NCI-H1105 treated with DMSO at 0.1 percent for 48 hours (cell line): ENCODE data around the gene SLC26A8.
"Not testable (repeated sequence)": the region's sequence is repeated elsewhere in the genome, so short reads cannot be mapped to it uniquely, and the experiment has no call there.

ENCODE experiments used
- DNase-seq: peaks from one replicate; lab custom pipeline; 2025; lab: John Stamatoyannopoulos, UW

The SLC26A8 gene

GRCh38 chr6:36050947-36051710 lies 26.7 kb upstream of the SLC26A8 start:
- no peak for DNase-seq

DNA sequence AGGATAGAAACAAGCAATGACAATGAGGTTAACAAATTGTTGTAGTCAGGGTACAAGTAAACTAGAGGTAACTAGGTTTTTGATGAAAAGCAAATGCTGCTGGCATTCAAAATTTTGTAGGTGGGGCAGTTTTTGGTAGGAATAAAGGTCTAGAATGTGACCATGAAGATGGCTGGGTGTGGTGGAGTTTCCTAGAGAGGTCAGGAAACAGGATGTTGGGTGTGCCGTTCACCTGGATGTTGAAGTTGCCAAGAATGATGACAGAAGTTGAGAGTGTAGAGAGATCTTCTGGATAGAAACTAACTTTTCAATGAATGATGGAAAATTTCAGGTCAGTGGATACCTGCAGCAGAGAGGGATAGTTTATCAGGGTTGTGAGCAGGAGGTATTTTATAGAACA lies 25.9 kb upstream of the SLC26A8 start:
- DNase-seq: no peak

DNA sequence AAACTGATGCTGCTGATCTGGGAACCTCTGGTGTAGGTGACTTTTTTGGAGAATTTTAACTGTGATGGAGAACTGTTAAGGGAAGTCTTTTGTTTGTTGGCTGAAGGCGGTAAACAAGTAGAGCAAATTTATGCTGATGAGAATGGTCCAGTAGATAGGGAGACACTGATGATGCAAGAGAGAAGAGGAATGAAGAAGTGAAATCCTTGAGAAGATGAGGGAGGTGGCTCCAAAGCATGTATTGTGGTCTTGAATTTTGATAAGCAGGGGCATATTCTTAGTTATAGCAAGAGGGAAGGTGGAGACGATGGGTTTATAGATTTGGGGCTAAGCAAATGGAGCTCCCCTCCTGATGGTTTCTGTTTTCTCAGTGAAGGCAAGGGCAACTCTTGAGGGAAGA lies 25.1 kb upstream of the SLC26A8 start:
- no peak for DNase-seq

DNA sequence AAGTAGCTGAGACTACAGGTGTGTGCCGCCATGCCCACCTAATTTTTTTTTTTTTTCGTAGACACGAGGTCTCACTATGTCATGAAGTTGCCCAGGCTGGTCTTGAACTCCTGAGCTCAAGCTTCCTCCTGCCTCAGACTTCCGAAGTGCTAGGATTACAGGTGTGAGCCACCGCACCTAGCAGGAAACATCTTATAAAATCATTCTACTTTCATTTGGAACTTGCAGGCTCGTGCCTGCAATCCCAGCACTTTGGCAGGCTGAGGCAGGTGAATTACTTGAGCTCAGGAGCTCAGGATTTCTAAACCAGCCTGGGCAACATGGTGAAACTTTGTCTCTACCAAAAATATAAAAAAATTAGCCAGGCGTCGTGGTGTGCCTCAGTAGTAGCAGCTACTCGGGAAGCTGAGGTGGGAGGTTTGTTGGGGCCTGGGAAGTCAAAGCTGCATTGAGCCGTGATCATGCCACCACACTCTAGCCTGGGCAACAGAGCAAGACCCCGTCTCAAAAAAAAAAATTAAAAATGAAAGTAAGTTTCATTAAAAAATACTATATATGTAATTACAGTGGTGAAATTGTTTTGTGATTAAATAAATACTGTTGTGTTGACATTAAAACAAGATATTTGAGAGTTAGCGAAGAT lies 18.3 kb upstream of the SLC26A8 start:
- no peak for DNase-seq

DNA sequence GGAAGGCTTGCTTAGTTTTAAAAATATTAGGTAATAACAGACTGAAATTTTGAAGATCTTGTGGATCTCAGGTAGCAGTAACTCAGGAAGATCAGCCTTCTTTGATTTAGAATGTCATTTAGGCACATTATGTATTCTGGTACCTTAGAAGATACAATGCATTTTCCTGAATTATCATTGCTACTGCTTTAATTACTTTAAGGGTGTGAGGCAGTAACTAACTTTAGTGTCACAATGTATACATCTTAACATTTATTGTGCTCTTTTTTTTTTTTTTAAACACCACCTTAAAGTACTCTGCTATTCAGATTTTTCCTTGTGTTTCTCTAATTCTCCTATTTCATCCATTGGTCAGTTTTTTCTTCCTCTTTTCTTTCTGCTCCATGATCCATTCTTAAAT lies 16.5 kb upstream of the SLC26A8 start:
- no peak for DNase-seq

- no peak for DNase-seq
Observed at GRCh38 chr6:36039112-36039511, 14.7 kb upstream of the SLC26A8 start.

GRCh38 chr6:36038120-36038876 lies 13.9 kb upstream of the SLC26A8 start:
- DNase-seq: no peak

GRCh38 chr6:36035225-36035624 lies 10.8 kb upstream of the SLC26A8 start:
- DNase-seq: no peak

GRCh38 chr6:36034441-36034840 lies 10.0 kb upstream of the SLC26A8 start:
- DNase-seq: no peak

DNA sequence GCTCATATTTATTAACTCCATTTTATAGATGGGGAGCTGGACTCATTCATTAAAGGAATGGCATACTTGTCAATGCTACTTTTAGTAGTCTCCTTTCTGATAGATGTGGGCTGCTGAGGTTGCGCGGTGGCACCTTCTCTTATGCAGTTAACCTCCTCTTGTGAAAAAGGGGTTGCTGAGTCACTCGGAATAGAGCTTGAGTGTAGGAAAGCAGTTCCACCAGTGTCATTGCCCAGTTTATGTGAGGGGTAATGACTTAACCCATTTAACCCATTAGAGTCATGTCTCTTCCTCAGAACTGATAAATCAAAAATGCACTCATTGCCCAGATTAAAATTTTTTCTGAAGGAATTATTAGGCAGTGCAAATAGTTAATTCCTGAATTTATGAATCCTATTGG lies 9.5 kb upstream of the SLC26A8 start:
- DNase-seq: no peak

DNA sequence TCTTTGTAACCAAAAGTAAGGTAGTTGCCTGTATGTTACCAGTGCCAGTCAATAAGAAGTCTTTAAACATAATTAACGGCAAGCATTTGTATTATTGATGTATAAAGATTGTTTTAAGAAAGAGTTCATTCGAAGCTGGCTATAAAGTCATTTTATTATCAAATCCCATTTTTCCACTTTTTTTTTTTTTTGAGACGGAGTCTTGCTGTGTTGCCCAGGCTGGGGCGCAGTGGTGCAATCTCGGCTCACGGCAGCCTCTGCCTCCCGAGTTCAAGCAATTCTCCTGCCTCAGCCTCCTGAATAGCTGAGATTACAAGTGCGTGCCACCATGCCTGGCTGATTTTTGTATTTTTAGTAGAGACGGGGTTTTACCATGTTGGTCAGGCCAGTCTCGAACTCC lies 8.7 kb upstream of the SLC26A8 start:
- not testable (repeated sequence) for DNase-seq

- DNase-seq: no peak
Observed at GRCh38 chr6:36032261-36032660, 7.8 kb upstream of the SLC26A8 start.

- DNase-seq: no peak
Observed at GRCh38 chr6:36029464-36029863, 5.0 kb upstream of the SLC26A8 start.

GRCh38 chr6:36028877-36029324 lies 4.5 kb upstream of the SLC26A8 start:
- DNase-seq: peak; percentile 63

- DNase-seq: peak; percentile 38
Observed at GRCh38 chr6:36028088-36028876, 3.8 kb upstream of the SLC26A8 start.

- peak; percentile 100 for DNase-seq
Observed at GRCh38 chr6:36027501-36028087, 3.2 kb upstream of the SLC26A8 start, which contains the start of gene MAPK14. Gene MAPK14 (plus strand): TSS chr6:36027808. CDS start chr6:36028158, 350 bp downstream.

DNA sequence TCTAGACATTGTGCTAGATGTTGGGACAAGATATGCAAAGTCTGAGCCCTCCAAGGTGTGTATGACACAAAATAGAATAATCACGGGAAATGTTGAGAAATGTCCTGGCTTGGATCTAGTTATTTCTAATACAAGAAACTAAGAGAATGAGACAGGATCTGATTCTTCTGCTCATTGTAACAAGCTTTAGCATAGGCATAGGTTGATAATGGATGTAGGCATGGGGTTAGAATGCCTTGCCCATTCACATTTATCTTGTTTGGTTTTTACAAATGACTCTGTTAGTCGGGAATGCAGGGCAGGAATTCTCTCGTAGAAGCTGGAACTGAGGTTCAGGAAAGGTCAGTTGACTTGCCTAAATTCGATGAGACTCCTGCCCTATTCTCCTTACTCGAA lies 1.5 kb upstream of the SLC26A8 start:
- DNase-seq: no peak

DNA sequence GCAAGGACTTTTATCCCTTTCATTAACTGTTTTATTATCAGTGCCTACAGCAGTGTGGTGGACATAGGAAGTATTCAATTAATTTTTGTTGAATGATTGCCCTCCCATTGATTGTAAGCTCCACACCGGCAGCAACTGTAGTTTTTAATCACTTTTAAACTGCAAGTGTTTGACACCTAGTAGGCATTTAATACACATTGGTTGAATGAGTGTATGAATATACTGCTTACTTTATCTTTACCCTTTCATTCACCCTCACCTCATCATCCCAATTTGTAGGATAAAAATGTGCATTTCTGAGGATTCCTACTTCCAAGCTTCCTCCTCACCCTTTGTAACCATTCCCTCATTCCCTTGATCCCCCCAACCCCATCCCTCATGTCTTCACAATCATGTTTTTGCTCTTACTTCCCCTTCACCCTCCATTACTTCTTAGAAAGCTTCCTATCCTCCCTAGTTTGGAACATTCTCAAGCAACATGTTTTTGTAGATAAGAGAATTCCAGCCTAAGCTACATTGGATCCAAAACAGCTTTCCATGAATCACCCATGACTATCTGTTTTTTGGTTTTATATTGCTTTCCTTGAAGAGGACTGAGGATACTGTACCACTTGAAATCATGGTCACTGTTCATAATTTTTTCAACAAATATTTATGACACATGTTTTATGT lies 955 bp upstream of the SLC26A8 start:
- no peak for DNase-seq

DNA sequence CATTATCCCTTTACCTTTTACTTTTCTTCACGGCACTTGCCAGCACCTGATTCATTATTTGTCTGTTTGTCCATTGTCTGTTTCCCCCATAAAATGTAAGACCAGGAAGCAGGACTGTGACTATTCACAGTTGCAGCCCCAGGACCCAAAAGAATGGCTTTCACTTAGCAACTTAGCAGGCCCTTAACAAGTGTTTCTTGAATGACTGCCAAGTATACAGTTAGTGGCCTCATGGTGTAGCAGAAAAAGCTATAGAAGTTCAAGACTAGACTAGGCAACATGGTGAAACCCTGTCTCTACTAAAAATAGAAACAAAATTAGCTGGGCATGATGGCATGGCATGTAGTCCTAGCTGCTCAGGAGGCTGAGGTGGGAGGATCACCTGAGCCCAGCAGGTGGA lies 4.3 kb downstream of the SLC26A8 start:
- DNase-seq: peak; percentile 65

DNA sequence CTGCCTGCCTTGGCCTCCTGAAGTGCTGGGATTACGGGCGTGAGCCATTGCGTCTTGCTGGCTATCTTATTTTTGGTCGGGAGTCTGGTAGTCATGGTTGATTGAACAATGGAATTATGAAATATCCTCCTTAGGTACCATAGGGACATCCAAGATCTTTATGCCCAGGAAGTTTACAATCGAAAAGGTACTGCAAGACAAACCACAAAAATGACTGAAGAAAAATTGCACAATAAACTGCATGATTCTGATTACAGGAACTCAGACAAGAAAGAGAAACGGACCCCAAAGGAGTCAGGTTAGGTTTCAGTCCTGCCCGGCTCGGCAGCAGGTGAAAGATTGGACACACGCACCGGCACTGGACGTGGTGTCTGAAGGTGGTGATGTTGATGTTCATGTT lies 5.3 kb downstream of the SLC26A8 start:
- no peak for DNase-seq

DNA sequence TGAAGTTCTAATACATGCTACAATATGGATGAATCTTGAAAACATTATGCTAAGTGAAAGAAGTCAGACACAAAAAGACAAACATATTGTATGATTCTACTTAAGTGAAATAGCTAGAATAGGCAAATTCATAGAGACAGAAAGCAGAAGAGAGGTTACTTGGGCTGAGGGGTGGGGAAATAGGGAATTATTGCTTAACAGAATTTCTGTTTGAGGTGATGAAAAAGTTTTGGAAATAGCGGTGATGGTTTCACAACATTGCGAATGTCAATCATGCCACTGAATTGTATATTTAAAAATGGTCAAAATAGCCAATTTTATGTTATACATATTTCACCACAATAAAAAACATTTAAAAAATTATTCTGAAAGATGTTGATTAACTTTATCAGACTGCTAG lies 6.1 kb downstream of the SLC26A8 start:
- no peak for DNase-seq
